ENCODE results near the gene AP4S1. TPM values are rescaled to one million over a fixed set of nuclear protein-coding genes. Genes with fewer than 3 reads are reported as not detected.

Gene AP4S1
- total RNA-seq, 2 donors from 2014 or later = 7.6 to 11.1 TPM

- peaks cover 11% of the 10 kb centered on the region for H3K36me3 Mint-ChIP-seq (ENCODE audit: low read depth)
- Histone ChIP-seq H3K9ac (ENCODE audit: extremely low read depth, low read length, poor library complexity, severe bottlenecking) (no peak overlapping the region), H3K4me1 (ENCODE audit: control insufficient read depth, insufficient read depth, low read length) (no peaks in the 10 kb centered on the region), H3K27me3 (ENCODE audit: control insufficient read depth, insufficient read depth, low read length, poor library complexity, severe bottlenecking) (no peaks in the 10 kb centered on the region), H3K4me3 (ENCODE audit: low read length) (no peak overlapping the region), H3K9me3 (ENCODE audit: control insufficient read depth, low read length) (no peaks in the 10 kb centered on the region), H3K27ac (ENCODE audit: low read depth, low read length) (no peak overlapping the region), H3K36me3 (ENCODE audit: control insufficient read depth, insufficient read depth, low read length) (peaks cover 13% of the 10 kb centered on the region)
- H3K9me3 Mint-ChIP-seq = peaks cover 2% of the 10 kb centered on the region
- TF ChIP-seq CTCF (conservative IDR thresholded peaks at IDR 0.05) = no peak
- DNase-seq = no peak
- peak overlapping the region; percentile 48 for H3K27ac Mint-ChIP-seq
- peaks cover 5% of the 10 kb centered on the region for H3K4me1 Mint-ChIP-seq
- H3K4me3 Mint-ChIP-seq = no peak overlapping the region
- WGBS, 2 experiments (ENCODE audit: insufficient coverage in 1 of 2, insufficient read length in 1 of 2) = 87 to 100% methylated on average over 2 to 3 of the region's 3 CpGs
- H3K27me3 Mint-ChIP-seq (ENCODE audit: insufficient read depth) = no peaks in the 10 kb centered on the region
Observed at GRCh38 chr14:30985796-30986195, 39.7 kb upstream of the AP4S1 start.

GRCh38 chr14:30988509-30988908 is 36.9 kb upstream of the AP4S1 start:
- H3K9me3 ChIP-seq (ENCODE audit: control insufficient read depth, low read length) = no peaks in the 10 kb centered on the region
- no peaks in the 10 kb centered on the region for H3K27me3 ChIP-seq (ENCODE audit: control insufficient read depth, insufficient read depth, low read length, poor library complexity, severe bottlenecking)
- H3K9ac ChIP-seq (ENCODE audit: extremely low read depth, low read length, poor library complexity, severe bottlenecking) = no peak overlapping the region
- no peak overlapping the region for H3K27ac Mint-ChIP-seq
- no peak for TF ChIP-seq CTCF (conservative IDR thresholded peaks at IDR 0.05)
- no peak overlapping the region for H3K4me3 ChIP-seq (ENCODE audit: low read length)
- no peaks in the 10 kb centered on the region for H3K4me1 ChIP-seq (ENCODE audit: control insufficient read depth, insufficient read depth, low read length)
- peaks cover 17% of the 10 kb centered on the region for H3K36me3 ChIP-seq (ENCODE audit: control insufficient read depth, insufficient read depth, low read length)
- H3K27me3 Mint-ChIP-seq (ENCODE audit: insufficient read depth) = no peaks in the 10 kb centered on the region
- H3K4me3 Mint-ChIP-seq = no peak overlapping the region
- peaks cover 11% of the 10 kb centered on the region for H3K36me3 Mint-ChIP-seq (ENCODE audit: low read depth)
- H3K27ac ChIP-seq (ENCODE audit: low read depth, low read length) = no peak overlapping the region
- peaks cover 10% of the 10 kb centered on the region for H3K4me1 Mint-ChIP-seq
- peaks cover 2% of the 10 kb centered on the region for H3K9me3 Mint-ChIP-seq
- no peak for DNase-seq

GRCh38 chr14:30990770-30991169 is 34.7 kb upstream of the AP4S1 start:
- Mint-ChIP-seq H3K27me3 (ENCODE audit: insufficient read depth) (no peaks in the 10 kb centered on the region), H3K4me3 (no peak overlapping the region), H3K9me3 (peaks cover under 1% of the 10 kb centered on the region), H3K36me3 (ENCODE audit: low read depth) (peaks cover 6% of the 10 kb centered on the region), H3K27ac (no peak overlapping the region), H3K4me1 (peaks cover 21% of the 10 kb centered on the region)
- Histone ChIP-seq H3K27me3 (ENCODE audit: control insufficient read depth, insufficient read depth, low read length, poor library complexity, severe bottlenecking) (no peaks in the 10 kb centered on the region), H3K4me1 (ENCODE audit: control insufficient read depth, insufficient read depth, low read length) (no peaks in the 10 kb centered on the region), H3K9ac (ENCODE audit: extremely low read depth, low read length, poor library complexity, severe bottlenecking) (no peak overlapping the region), H3K27ac (ENCODE audit: low read depth, low read length) (no peak overlapping the region), H3K4me3 (ENCODE audit: low read length) (no peak overlapping the region), H3K9me3 (ENCODE audit: control insufficient read depth, low read length) (no peaks in the 10 kb centered on the region), H3K36me3 (ENCODE audit: control insufficient read depth, insufficient read depth, low read length) (peaks cover 19% of the 10 kb centered on the region)
- no peak for TF ChIP-seq CTCF (conservative IDR thresholded peaks at IDR 0.05)
- DNase-seq = no peak
